HG03064 (cell line): Measurements from ENCODE around the gene NAT16.
A peak's percentile ranks its signal among the peaks of the same experiment; 100 is the strongest.

Experiments used
- ATAC-seq: cut with Tn5 transposase; IDR thresholded peaks from one replicate; pipeline ENCODE4 v1.9.1; 2021; ENCODE audit warnings: low read depth; ENCODE audit not compliant: unreplicated experiment

The NAT16 gene

DNA sequence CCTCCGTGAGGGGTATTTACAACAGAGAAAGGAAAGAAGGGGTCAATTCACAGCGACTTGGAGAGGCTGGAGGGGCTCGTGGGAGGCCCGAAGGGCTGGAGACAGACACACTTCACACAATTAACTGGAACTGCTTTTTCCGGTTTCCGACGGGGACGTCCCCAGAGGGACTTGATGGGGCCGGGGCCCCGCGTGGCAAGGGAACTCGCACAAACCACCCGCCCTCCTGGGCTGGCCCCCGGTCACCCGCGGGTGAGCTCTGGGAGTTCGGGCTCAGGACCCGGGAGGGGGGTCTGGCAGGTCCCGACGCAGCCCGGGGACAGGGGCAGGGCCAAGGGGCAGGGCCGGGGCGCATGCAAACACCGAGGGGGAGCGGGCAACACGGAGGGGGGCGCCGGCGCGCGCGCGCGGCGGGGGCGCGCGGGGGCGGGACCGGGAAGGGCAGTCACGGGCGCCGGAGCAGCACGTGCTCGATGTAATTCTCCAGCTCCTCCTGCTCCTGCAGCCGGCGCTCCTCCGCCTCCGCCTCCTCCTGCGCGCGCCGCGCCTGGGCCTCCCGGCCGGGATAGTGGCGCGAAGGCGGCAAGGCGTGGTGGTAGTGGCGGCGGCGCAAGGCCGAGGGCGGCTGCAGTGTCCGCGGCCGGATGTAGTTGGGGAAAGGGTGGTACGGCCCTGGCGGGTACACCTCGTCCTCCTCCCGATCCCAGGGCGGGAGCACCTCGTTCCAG, 17.4 kb downstream of the NAT16 start:
- no peak for ATAC-seq

DNA sequence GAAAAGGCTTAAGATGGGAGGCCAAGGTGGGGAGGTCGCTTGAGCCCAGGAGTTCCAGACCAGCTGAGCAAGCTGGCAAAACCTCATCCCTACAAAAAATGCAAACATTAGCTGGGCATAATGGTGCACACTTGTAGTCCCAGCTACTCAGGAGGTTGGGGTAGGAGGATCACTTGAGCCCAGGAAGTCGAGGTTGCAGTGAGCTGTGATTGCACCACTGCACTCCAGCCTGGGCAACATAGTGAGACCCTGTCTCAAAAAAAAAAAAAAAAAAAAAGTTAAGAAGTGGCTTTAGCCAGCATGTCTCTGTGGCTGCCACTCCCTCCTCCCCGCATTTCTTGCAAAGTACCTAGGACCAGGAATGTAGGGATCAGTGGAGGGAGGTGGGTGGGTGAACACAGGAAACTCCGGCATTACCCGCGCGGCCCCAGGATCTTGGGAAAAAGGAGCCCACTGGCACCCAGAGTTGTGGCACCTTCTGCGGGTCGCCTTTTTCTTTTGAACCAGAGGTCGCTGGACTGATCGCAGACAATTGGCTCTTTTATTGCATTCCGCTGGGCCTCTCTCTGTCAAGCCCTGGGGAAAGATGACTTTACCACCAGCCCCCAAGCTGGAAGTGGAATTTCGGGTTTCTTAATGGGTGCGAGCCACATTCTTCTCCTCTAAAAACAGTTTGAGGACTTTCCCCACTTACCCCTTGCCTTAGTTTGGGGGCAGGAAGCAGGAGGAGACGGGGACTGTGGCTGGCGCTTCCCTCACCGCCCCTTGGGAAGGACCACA, 18.2 kb downstream of the NAT16 start:
- no peak for ATAC-seq

DNA sequence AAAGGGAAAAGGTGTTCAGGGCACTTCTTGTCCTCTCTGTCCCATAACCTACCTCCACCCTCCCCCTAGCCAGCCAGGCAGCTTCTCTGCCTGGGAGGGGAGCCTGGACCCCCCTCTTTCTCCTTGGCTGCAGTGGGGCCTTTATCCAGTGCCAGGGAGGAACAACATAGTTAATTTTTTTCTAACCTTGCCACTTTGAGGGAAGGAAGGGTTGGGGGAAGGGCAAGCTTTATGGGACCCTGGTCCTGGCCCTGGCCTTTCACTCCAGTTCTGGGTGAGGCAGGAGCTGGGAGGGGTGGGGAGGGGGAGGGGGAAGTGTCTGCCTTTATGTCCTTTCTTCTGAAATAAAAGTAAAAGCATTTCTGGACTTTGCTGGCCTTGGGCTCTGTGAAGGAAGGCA, 19.2 kb downstream of the NAT16 start:
- ATAC-seq, result no peak

DNA sequence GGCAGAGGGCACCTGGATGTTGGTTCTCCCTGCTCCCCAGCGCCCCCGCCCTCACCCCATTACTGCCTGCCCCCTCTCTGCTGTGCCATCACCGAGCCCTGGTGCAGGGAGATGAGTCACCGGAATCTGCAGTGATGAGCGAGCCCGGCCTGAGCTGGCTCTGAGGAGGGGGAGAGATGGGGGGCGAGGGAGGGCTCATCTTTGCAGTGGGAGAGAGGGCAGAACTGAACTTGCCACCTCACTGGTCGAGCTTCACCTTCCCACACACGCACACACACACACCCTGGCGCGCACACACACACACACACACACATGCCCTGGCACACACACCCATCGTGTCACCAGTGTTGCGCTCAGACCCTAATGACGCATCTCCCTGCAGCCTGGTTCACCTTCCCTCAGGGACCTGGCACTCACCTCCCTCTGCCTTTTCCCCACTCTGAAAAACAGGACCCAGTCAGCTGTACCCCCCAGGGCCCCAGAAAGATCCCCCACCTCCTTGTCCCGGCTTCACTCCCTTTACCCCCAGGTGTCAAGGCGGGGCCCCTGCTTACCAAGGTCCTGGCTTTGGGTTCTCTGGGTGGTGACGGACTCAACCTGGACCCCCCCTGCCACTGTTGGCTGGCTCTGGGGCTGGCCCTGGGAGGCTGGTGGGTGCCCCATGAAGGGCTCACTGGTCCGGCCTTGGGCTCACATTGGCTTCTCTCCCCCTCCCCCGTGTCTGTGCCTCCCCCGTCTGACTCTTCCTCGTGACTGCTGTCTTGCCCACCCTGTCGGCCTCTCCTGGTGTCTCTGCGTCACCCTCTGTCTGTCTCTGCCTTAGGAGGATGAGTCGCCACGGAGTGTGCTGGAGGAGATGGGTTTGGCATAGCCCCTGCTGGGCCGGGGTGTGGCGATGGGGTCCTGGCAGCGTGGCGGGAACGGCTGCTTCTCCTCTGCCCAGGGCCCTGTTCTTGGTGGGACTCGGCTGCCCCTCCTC, 20.1 kb downstream of the NAT16 start:
- no peak for ATAC-seq

DNA sequence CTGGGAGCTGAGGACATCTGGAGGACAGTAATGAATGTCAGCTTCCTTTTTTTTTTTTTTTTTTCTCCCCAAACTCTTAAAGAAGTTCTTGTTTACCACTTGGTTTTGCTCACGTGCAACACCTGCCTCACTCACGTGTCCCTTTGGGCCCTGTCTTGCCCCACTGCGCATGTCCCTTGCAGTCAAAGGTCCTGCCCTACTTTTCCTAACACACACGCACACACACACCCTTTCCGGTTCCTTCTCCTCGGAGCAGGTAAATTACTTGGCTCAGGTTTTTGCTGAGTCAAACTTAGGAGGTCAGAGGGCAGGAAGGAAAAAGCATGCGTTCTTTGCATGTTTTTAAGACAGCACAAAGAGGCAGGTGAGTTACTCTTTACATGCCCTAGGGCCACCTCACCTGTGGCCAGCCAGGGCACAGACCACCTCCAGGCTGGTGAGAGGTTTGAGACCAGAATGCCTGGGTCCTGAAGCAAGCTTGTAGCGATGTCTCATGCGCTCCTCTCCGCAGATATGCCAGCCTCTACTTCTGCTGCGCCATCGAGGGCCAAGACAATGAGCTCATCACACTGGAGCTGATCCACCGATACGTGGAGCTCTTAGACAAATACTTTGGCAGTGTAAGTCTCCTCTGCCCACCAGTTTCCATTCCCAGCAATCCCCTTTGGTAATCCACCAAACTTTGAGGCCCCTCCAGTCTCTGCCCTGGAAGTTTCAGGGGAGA, 23.1 kb downstream of the NAT16 start:
- no peak for ATAC-seq

DNA sequence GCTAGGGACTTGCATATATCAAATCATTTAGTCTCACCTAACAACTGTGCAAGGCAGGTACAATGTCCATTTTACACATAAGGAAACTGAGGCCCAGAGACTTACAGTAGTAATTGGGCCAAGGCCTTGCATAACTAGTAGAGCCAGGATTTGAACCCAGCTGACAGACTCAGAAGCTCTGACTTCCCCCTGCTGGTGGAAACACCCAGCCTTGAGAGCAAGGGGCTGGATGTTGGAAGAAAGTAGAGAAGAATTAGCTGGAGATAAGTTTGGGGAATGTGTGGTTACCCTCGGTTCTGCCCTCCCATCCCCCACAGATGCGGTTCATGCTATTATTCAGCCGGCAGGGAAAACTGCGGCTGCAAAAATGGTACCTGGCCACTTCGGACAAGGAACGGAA, 23.8 kb downstream of the NAT16 start:
- ATAC-seq, result no peak

DNA sequence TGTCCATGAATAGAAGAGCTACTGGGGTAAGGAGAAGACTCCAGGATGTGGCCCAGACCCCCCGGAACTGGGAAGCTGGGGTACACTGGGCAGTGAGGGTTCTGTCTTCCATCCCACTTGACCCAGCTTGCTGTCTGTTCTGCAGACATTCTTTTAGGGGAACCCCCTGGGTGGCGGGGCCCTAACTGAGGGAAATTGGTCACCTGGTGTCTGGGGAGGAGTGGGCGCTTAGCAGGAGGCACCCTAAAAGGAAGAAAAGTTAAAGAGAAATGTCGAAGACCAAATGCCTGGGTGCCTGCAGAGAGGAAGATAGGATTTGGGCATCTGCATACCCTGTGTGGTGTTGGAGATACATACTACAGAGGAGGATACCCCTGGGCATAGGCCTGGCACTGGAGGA, 24.8 kb downstream of the NAT16 start:
- ATAC-seq, result no peak

DNA sequence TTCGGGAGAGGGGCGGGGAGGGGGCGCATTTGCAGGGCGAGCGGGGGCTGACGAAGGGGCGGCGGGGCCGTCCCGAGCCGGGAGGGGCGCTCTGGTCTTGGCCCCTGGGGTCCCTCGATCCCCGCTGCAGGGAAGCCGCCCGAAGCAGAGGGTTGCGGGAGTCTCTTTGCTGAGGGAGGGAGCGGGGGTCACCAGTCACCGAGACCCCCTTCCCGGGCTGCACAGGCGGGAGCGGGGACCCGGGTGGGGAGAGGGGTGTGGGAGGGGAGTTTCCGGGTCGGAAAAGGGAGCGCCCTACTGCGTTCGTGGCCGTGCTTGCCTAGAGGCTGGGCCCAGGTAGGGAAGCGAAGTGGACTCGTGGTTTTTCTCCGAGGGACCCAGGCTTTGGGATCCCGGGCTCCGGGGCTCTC, 25.4 kb downstream of the NAT16 start:
- peak; percentile 16 for ATAC-seq

DNA sequence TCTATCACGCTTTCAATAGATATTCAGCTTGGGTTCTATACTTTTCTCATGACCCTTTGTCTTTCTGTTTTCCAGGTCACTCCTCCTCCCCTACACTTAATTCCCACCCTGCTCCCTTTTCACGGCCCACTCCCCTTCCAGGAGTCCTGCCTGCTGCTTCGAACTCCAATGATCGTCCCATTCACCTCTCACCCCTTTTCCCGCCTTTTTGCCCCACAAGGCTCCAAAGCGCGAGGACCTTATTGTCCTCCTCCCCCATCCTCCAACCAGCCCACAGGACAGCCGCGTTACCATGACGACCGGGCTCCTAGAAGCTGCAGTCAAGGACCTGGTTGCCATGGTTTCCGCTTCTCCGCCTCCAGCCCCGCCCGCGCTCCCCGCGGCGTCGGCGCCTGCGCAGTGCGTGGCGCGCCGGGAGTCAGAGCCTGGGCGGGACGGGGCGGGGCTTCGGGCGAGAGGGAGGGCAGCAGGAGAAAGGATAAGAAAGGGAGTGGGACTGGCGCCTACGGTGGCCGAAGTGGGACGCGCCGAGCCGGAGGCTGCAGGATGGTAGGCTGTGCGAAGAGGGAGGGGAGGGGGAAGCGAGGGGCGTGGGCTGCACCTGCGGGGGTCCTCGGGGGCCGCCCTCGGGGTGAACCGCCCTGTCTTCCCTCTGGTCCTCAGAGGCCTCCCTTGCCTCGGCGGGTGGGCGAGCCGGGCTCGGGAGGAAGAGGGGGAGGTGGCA, 26.0 kb downstream of the NAT16 start, which contains the start of gene AP1S1:
Gene AP1S1, plus strand, starts transcription at position 508 of the 724 bp plus-strand sequence. Its CDS starts 39 bp downstream, at position 547.
- peak; percentile 57 for ATAC-seq

DNA sequence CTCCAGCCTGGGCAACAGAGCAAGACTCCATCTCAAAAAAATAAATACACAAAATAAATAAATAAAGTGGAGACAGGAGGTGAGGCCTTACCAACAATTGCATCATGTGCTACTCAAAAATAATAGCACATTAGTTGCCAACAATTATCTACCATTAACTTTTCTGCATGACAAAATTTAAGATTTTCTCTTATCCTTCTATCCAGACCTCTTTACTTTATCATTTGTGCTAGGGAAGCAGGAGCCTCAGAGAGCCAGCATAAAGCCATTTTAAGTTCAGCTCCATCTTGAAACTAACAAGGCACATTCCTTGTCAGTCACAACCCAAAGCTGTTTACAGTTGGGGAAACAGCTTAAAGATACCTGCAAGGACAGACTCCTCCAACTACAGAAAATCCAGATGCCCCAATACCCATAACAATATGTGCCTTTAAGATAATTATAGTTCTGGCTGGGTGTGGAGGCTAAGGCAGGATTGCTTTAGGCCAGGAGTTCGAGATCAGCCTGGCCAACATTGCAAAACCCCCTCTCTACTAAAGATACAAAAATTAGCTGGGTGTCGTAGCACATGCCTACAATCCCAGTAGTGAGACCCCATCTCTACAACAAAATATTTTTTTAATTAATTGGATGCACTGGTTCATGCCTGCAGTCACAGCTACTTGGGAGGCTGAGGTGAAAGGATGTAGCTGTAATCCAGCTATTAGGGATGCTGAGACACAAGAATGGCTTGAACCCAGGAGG, 28.0 kb downstream of the NAT16 start:
- ATAC-seq, result no peak

DNA sequence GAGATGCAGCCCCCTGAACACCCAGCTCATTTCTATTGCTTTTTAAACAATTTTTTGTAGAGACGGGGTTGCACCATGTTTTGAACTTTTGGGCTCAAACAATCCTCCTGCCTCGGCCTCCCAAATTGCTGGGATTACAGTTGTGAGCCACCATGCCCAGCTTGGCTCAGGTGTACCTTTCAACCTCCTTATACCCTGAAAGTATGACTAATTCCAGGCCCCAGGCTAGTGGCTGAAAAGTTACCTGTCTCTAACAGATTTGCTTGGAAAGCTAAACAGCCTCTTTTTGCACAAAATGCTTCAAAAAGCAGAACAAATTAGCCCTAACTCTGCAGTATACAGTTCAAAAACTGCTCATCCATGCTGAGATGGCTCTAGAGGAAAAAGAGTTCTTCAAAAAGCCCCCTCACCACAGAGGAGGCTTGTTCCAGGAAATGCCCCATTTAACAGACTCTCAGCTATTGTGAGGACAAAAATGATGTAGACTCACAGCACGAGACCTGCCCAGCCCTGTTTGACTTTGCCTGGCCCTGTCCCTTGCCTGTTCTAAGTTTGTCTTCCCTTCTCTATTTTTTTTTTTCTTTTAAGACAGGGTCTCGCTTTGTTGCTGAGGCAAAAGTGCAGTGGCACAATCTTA, 39.2 kb downstream of the NAT16 start:
- no peak for ATAC-seq

DNA sequence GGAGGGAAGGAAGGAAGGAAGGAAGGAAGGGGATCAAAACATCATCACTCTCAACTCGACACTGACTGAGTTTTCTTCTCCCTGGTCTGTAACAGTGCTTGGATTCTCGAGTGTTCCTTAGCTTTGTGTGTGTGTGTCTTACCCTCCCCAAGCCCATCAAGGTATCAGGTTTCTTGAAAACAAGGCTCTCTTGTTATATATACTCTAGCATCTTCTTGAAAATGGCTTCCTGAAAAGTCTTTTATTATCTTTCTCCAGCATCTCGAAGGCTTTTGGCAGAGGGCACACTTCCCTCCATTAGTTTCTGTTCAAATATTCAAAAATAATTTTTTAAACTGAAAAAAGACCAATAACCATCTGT, 39.8 kb downstream of the NAT16 start:
- ATAC-seq, result no peak

DNA sequence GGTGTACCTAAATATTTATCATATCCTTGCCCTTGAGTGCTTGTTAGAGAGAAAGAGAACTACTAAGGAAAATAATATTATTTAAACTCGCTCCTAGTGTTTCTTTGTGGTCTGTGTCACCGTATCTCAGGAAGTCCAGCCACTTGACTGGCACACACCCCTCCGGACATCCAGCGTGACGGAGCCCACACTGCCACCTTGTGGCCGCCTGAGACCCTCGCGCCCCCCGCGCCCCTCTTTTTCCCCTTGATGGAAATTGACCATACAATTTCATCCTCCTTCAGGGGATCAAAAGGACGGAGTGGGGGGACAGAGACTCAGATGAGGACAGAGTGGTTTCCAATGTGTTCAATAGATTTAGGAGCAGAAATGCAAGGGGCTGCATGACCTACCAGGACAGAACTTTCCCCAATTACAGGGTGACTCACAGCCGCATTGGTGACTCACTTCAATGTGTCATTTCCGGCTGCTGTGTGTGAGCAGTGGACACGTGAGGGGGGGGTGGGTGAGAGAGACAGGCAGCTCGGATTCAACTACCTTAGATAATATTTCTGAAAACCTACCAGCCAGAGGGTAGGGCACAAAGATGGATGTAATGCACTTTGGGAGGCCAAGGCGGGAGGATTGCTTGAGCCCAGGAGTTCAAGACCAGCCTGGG, 41.8 kb downstream of the NAT16 start:
- peak; percentile 79 for ATAC-seq

DNA sequence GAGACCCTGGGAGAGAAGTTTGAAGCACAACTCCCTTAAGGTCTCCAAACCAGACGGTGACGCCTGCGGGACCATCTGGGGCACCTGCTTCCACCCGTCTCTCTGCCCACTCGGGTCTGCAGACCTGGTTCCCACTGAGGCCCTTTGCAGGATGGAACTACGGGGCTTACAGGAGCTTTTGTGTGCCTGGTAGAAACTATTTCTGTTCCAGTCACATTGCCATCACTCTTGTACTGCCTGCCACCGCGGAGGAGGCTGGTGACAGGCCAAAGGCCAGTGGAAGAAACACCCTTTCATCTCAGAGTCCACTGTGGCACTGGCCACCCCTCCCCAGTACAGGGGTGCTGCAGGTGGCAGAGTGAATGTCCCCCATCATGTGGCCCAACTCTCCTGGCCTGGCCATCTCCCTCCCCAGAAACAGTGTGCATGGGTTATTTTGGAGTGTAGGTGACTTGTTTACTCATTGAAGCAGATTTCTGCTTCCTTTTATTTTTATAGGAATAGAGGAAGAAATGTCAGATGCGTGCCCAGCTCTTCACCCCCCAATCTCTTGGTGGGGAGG, 42.4 kb downstream of the NAT16 start:
- ATAC-seq, result no peak

DNA sequence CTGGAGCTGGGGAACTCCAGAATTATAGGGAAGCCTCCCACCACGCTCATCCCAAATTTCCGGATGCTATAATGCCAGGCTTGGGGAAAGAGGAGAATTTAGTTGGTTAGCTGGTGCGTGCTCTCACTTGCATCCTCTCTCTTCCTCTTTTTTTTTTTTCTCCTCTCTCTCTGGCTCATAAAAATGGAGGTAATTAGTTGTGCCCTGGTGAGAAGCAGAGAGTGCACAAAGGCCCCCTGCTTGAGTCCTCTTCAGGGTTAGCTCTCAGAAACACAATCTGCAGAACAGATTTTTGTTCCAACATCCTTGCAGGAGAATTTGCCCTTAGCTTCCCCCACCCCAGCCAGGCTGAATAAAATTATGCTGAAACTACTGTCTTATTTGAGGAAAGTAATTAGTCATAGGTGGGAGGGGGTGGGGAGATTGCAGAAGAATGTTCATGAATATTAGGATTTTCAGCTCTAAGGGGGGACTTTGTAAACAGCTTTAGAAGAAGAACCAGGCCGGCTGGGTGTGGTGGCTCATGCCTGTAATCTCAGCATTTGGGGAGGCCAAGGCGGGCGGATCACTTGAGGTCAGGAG, 45.6 kb downstream of the NAT16 start:
- no peak for ATAC-seq

DNA sequence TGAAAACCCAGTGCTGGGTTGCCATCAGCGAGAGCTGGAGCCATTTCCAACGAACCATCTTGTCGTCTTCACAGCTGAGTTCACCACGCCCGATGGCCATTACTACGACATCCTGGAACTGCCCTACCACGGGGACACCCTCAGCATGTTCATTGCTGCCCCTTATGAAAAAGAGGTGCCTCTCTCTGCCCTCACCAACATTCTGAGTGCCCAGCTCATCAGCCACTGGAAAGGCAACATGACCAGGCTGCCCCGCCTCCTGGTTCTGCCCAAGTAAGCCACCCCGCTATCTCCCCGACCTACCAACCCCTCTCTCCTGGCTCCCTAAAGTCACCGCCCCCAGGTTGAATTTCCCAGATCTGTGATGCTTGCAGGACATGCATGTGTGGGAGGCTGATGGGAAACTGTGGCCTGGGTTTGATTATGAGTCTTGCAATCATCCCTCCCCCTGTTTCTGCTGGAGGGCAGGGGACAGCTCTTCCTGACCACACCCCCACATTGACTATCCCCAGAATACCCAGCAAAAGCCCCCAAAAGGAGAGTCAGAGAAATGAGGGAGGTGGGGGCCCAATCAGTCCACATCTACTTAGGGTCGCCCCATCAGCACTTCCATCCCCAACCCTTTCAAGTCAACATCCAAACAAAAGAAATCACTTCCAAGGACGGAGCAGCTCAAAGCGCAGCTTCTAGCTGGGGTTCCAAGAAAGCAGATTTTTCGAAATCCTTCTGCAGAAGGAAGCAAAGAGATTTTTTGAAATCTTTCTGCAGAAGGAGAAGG, 46.3 kb downstream of the NAT16 start:
- ATAC-seq, result no peak
